ENCODE measurements around the gene C16orf74.

The C16orf74 gene

DNA sequence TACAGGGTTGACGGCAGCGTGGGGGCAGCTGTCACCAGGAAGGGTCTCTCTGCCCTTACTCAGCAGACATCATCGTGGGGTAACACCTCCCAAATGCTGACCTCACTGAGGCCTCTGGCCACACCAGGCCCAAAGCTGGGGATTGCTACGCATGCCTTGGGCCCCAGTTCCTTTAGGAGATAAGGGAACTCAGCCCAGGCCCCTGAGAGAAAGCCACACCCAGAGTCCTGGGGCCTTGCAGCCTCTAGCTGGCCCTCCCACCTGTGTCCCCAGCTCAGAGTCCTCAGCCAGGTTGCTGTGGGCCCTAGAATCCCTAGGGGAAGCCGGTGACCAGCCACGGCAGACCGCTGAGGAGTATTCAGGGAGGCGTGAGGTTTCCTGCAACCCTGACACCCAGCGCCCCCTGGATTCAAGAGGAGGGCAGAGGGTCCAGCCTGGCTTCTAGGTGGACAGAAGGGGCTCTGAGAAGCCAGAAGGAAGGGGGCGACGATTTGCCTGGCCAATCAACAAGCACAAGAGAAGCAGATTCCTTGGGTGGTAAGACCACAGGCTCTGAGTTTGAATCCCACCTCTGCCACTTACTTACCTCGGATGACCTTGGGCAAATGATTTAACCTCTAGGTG is 51.8 kb downstream of the C16orf74 start:
- TF ChIP-seq, protein P1, sequence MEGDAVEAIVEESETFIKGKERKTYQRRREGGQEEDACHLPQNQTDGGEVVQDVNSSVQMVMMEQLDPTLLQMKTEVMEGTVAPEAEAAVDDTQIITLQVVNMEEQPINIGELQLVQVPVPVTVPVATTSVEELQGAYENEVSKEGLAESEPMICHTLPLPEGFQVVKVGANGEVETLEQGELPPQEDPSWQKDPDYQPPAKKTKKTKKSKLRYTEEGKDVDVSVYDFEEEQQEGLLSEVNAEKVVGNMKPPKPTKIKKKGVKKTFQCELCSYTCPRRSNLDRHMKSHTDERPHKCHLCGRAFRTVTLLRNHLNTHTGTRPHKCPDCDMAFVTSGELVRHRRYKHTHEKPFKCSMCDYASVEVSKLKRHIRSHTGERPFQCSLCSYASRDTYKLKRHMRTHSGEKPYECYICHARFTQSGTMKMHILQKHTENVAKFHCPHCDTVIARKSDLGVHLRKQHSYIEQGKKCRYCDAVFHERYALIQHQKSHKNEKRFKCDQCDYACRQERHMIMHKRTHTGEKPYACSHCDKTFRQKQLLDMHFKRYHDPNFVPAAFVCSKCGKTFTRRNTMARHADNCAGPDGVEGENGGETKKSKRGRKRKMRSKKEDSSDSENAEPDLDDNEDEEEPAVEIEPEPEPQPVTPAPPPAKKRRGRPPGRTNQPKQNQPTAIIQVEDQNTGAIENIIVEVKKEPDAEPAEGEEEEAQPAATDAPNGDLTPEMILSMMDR (IDR thresholded peaks at IDR 0.05; ENCODE audit: low read depth, low read length) = no peak
- TF ChIP-seq, protein P2, sequence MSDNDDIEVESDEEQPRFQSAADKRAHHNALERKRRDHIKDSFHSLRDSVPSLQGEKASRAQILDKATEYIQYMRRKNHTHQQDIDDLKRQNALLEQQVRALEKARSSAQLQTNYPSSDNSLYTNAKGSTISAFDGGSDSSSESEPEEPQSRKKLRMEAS (IDR thresholded peaks at IDR 0.05; ENCODE audit: low read depth, low read length) = no peak
- TF ChIP-seq MYC (IDR thresholded peaks at IDR 0.05; ENCODE audit: low read depth, low read length) (no peak), POLR2A (IDR thresholded peaks at IDR 0.05; ENCODE audit: extremely low read depth, insufficient read length) (no peak)
- no peak for DNase-seq (ENCODE audit: low read depth)
- H3K4me3 ChIP-seq (ENCODE audit: low read depth, low read length) = no peak overlapping the region

DNA sequence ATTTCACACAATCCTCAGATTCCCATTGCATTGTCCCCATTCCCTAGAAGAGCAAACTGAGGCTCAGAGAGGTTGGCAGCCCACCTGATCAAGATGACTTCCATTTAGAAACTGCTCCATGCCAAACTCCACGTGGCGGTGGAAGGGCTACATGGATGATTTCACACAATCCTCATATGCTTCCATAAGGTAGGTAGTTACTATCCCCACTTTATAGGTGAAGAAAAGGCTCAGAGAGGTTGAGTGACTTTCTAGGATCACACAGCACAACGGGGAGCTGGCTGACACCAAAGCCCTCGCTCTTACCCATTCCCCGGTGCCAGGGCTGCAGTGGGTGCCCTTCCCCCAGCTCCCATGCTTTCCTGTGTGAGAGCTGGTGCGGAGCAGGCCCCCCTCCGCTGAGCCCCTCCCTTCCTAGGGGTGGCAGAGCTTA is 52.4 kb downstream of the C16orf74 start:
- no peak for DNase-seq (ENCODE audit: low read depth)
- TF ChIP-seq, protein P1 (IDR thresholded peaks at IDR 0.05; ENCODE audit: low read depth, low read length) = no peak
- TF ChIP-seq POLR2A (IDR thresholded peaks at IDR 0.05; ENCODE audit: extremely low read depth, insufficient read length) = no peak
- TF ChIP-seq, protein P2 (IDR thresholded peaks at IDR 0.05; ENCODE audit: low read depth, low read length) = no peak
- no peak overlapping the region for H3K4me3 ChIP-seq (ENCODE audit: low read depth, low read length)

DNA sequence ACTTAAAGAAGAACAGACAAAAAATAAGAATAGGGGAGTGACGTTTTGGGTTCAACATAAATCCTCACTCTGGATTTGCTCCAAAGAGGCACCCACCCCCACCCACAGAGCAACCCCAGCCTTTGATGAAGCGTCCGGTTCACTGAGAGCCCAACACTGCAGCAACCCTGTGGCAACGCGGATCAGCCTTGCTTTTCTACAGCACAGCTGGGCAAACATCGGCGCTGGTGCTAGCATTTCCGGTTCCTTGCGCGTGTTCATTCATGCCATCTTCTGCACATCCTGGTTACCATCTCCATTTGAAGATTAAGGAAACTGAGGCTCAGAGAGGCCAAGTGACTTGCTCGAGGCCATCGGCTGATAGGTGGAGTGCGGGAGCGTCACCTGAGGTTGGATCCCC is 53.5 kb downstream of the C16orf74 start:
- no peak for DNase-seq (ENCODE audit: low read depth)
- H3K4me3 ChIP-seq (ENCODE audit: low read depth, low read length) = no peak overlapping the region
- TF ChIP-seq, protein P1 (IDR thresholded peaks at IDR 0.05; ENCODE audit: low read depth, low read length) = no peak
- TF ChIP-seq POLR2A (IDR thresholded peaks at IDR 0.05; ENCODE audit: extremely low read depth, insufficient read length) (no peak), MYC (IDR thresholded peaks at IDR 0.05; ENCODE audit: low read depth, low read length) (no peak)
- TF ChIP-seq, protein P2 (IDR thresholded peaks at IDR 0.05; ENCODE audit: low read depth, low read length) = no peak

DNA sequence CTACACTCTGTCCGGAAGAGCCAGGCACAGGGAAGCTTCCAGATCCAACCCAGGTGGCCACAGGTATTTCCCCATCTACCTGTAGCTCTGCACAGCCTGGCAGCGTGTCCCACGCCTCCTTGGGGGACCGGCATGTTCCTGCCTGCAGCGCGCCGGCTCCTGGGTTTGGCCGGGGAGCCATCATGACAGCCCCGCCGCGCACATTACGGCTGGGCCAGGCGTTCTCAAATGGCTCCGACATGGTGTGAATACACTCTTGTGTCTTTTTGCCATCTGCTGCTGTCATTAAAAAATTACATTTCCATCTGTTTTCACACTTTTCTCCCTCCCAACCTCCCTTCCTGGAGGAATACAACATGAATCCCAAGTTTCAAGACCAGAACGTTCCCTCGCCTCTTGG is 54.1 kb downstream of the C16orf74 start:
- TF ChIP-seq MYC (IDR thresholded peaks at IDR 0.05; ENCODE audit: low read depth, low read length) = no peak
- TF ChIP-seq, protein P1 (IDR thresholded peaks at IDR 0.05; ENCODE audit: low read depth, low read length) = no peak
- TF ChIP-seq, protein P2 (IDR thresholded peaks at IDR 0.05; ENCODE audit: low read depth, low read length) = no peak
- no peak for TF ChIP-seq POLR2A (IDR thresholded peaks at IDR 0.05; ENCODE audit: extremely low read depth, insufficient read length)
- no peak for DNase-seq (ENCODE audit: low read depth)
- H3K4me3 ChIP-seq (ENCODE audit: low read depth, low read length) = no peak overlapping the region

DNA sequence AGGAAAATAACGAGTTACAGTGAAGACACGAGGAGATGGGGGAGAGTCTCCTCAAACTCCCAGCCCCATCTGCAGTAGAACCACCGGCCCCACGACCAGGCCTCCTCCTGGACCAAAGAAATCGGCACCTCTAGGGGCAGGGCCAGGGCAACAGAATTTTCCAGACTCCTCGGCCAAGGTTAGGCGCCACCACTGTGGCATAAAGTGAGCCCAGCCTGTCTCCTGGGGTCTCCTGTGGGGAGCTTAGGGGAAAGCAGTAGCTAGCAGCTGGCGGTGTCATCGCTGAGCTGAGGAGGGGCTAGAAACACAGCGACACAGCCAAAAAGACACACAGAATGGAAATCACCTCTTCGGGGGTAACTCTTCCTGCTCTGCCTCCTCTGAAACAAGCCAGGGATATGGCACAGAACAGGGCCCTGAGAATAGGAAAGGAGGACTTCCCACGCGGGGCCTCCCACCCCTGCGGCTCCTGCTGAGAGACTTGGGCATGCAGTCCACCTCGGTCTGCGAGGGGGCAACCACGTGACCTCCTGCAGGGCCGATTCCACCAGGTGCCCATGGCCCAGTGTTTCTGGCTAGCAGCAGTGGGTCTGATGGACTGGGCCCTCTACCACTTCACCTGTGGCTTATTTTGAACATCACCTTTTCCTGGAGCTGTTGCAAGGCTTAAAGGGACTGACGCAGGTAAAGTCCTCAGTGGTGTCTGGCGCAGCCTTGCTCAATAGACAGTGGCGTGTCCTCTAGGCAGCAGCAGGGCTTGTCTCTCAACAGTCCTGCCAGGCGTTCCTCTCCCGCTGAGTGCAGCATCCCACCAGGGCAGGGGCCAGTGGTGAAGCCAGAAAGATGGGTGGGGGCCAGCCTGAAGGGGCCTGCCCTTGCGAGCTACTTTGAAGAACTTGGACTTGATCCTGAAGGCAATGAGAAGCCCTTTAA is 55.4 kb downstream of the C16orf74 start:
- H3K4me3 ChIP-seq (ENCODE audit: low read depth, low read length) = no peak overlapping the region
- no peak for DNase-seq (ENCODE audit: low read depth)
- TF ChIP-seq, protein P2 (IDR thresholded peaks at IDR 0.05; ENCODE audit: low read depth, low read length) = no peak
- TF ChIP-seq MYC (IDR thresholded peaks at IDR 0.05; ENCODE audit: low read depth, low read length) (no peak), POLR2A (IDR thresholded peaks at IDR 0.05; ENCODE audit: extremely low read depth, insufficient read length) (no peak)
- TF ChIP-seq, protein P1 (IDR thresholded peaks at IDR 0.05; ENCODE audit: low read depth, low read length) = no peak

All from NB4 (cell line).